Glomerular visceral epithelial cell (primary cell): ENCODE data around the gene GNS.
"Not testable (repeated sequence)": the region's sequence is repeated elsewhere in the genome, so short reads cannot be mapped to it uniquely, and the experiment has no call there.

Experiments used
- DNase-seq: peaks from one replicate; pipeline ENCODE4 v3.0.0-alpha.2; 2016; ENCODE audit errors: extremely low spot score

GNS gene

GRCh38 chr12:64779354-64779974, 20.3 kb upstream of the GNS start:
- DNase-seq, result no peak

GRCh38 chr12:64775147-64775736, 16.0 kb upstream of the GNS start:
- not testable (repeated sequence) for DNase-seq

GRCh38 chr12:64773386-64773785, 14.2 kb upstream of the GNS start:
- no peak for DNase-seq

GRCh38 chr12:64767495-64767894, 8.3 kb upstream of the GNS start:
- DNase-seq, result no peak

- DNase-seq, result no peak
Measured at GRCh38 chr12:64760808-64761573, 1.8 kb upstream of the GNS start.

GRCh38 chr12:64757771-64758170, 1.4 kb downstream of the GNS start:
- no peak for DNase-seq

- DNase-seq, result no peak
Measured at GRCh38 chr12:64756376-64756775, 2.8 kb downstream of the GNS start.

- no peak for DNase-seq
Measured at GRCh38 chr12:64753427-64753826, 5.8 kb downstream of the GNS start.

GRCh38 chr12:64752833-64753238, 6.4 kb downstream of the GNS start:
- no peak for DNase-seq

GRCh38 chr12:64752032-64752431, 7.2 kb downstream of the GNS start:
- DNase-seq, result no peak

GRCh38 chr12:64749461-64750200, 9.6 kb downstream of the GNS start:
- DNase-seq, result no peak

- DNase-seq, result no peak
Measured at GRCh38 chr12:64747695-64748094, 11.5 kb downstream of the GNS start.

- DNase-seq, result no peak
Measured at GRCh38 chr12:64746663-64747062, 12.5 kb downstream of the GNS start.

GRCh38 chr12:64745980-64746379, 13.2 kb downstream of the GNS start:
- DNase-seq, result no peak

- no peak for DNase-seq
Measured at GRCh38 chr12:64745259-64745807, 13.9 kb downstream of the GNS start.

GRCh38 chr12:64744422-64745258, 14.6 kb downstream of the GNS start:
- no peak for DNase-seq

- DNase-seq, result no peak
Measured at GRCh38 chr12:64743206-64743605, 16.0 kb downstream of the GNS start.

GRCh38 chr12:64742416-64742815, 16.8 kb downstream of the GNS start:
- no peak for DNase-seq

- no peak for DNase-seq
Measured at GRCh38 chr12:64740646-64741045, 18.6 kb downstream of the GNS start.

- DNase-seq, result no peak
Measured at GRCh38 chr12:64739778-64740177, 19.4 kb downstream of the GNS start.

- no peak for DNase-seq
Measured at GRCh38 chr12:64737539-64737938, 21.7 kb downstream of the GNS start.
